GM11168 (cell line): ENCODE results near the gene HAUS7.

Experiments
- in situ Hi-C: fragments of 300-500 bp; cut with MboI; formaldehyde crosslinking; loops from one replicate; pipeline ENCODE4 v1.12.0; 2022; ENCODE audit warnings: low sequenced_read_pairs; ENCODE audit not compliant: unreplicated experiment

HAUS7 gene

GRCh38 chrX:153457827-153458466, 12.4 kb downstream of the HAUS7 start:
- in situ Hi-C loops, result no loop called here

DNA sequence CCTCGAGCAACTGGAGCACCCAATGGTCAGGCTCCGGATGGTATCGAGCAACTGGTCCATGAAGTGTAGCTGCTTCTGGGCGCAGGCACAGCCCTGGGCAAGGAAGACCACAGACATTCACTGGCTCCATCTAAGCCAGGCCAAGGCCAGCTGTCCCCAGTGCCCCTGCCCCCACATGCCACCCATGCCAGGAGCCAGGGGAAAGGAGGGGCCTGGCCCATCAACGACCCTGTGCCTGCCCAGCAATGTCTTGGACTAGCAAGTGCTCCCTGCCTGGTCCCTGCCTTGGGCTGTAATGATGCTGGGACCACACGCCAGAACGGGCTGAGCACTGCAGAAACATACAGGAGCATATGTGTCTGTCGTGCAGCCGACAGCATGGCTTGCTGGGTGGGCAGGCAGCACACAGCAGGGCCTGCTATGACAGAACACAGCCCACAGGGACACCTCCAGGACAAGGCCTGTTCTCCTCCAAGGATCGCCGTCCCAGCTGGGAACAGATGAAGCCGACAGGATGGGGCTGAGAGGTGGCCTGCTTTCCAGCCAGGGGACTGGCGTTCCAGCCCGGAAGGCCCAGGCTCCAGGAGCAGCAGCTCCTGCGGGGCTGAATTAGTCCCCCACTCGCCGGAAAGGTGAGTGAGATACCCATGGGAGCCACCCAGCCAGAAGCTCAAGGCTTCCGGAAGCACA, 13.1 kb downstream of the HAUS7 start:
- in situ Hi-C loops, result no loop called here

- in situ Hi-C loops, result no loop called here
These were observed 13.7 kb downstream of the HAUS7 start for GRCh38 chrX:153456704-153457103.

DNA sequence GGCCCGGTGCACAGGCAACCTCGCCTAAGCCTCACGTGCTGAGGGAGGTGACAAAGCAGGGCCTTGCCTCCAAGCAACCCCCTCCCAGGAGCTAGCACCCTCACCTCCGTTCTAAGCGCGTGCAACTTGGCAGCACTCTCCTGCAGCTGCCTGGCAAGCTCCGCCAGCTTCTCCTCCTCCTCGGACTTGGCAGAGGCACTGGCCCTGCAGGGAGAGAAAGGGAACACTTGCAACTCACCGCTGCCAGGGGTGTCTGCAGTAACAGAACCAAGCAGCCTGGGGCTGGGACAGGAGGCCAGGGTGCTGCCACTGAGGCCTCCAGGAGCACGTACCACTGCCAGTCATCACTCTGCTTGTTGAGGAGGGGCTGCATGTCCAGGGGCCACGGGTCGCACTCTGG, 14.2 kb downstream of the HAUS7 start:
- in situ Hi-C loops, result no loop called here

DNA sequence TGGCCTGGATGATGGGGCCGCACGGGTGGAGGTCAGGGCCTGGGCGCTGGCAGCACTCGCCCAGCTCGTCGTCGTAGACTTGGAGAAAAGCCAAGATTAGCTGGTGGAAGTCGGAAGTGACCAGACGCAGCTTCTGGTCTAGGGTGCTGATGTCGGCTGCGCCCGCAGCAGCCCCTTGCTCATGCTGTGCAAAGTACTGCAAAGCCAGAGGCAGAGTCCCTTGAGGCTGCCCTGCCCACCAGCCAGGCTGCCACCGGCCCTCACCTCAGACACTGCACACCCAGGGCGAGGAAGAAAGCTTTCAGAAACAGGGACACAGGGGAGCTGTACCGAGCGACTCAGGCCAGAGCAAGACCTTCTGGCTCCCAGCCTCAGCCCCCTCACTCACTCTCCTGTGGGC, 14.8 kb downstream of the HAUS7 start:
- in situ Hi-C loops, result no loop called here

DNA sequence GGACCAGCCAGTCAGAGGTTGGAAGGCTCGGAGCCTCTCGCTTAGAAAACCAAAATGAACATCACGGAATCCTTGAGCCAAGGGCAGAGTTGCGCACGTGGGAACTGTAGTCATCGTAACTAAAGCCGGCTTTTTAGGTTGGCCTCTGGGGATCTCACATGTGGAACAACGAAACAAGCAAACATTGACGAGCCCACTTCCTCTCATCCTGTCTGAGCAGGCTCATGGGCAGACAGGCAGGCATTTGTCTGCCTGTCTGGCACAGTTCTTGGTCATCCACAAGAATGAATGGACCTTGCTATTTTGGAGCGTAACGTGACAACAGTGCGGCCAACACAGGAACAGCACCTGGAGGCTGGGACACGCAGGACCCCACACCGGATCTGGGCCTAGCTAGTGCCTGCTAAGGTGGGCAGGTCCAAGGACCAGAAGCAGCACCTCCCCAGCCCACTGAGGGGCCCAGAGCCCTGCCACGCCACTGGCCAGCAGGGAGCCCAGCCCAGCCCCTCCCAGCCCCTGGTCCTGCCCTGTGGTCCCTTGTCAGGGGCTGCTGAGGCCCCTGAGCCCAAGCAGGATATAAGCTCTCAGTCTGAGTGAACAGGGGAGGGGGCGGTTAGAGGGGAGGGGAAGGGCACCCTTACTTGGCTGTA, 15.3 kb downstream of the HAUS7 start:
- in situ Hi-C loops, result no loop called here

- in situ Hi-C loops, result no loop called here
These were observed 19.5 kb downstream of the HAUS7 start for GRCh38 chrX:153450949-153451277.

DNA sequence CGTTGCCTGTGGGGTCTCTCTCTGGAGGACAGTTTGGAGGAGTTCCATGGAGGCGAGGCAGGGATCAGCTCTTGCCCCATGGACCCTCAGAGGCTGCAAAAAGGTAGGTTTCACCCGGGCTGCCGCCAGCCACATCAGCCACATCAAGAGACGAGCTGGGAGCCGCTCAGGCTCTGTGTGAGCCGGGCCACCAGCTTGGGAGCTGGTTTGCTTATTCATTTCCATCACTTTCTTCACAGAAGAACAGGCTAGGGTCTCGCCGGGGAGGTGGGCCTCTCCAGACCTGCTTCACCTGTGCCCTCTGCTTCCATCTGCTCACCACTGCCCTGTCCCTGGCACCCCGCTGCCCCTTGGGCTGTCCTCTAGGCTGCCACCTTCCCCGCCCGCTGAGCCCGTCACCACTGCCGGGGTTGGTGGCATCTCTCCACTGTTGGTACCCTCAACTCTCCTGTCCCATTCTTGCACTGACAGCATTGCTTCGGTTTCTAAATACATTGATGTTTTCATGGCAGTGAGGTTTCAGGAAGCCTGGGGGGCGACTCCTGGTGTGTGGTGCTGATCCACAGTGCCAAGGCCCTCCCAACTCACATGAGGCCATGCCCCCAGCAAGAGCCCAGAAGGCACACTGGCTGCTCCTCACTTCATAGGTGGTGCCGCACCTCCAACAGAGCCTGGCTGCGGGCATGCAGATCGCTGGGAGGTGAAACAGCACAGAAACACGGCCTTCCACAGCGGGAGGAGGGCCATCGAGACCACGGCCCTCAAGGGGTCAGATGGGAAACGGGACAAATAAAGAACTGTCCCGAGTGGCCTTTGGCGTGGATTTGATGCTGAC, 20.0 kb downstream of the HAUS7 start:
- in situ Hi-C loops, result no loop called here

DNA sequence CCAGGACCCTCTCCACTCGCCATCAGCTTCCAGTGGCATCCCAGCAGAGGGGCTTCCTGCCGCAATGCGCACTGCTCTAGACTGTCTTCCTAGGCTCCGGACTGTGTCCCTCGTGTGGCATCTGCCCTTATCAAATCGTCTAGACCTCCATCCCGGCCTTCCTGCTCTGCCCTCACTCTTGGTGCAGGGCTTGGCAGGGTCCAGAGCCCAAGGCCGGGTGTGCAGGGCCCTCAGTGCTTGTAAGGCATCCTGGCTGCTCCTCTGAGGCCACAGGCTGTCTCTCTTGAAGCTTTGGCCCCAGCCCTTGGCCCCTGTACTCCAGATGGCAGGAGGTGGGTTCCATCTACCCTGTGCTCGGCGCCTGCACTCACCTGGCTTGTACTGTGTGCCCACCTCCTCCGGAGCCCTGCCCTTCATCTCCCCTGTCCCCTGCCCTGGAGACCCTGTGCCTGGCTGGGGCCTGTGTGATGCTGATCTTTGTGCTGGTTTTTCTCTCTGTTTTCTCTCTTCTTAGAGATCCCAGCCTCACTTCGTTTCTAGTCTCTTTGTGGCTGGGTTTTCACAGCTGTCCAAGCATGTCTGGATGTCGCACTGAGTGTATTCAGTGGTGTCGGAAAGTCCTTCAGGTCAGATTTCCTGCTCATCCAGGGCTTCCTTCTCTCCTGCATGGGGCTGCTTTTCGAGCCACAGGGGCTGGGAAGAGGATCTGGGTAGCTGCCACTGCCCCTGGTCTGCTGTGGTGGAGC, 20.8 kb downstream of the HAUS7 start:
- in situ Hi-C loops, result no loop called here

GRCh38 chrX:153448556-153449367, 21.6 kb downstream of the HAUS7 start:
- in situ Hi-C loops, result no loop called here

- in situ Hi-C loops, result no loop called here
These were observed 22.8 kb downstream of the HAUS7 start for GRCh38 chrX:153447581-153447960.

DNA sequence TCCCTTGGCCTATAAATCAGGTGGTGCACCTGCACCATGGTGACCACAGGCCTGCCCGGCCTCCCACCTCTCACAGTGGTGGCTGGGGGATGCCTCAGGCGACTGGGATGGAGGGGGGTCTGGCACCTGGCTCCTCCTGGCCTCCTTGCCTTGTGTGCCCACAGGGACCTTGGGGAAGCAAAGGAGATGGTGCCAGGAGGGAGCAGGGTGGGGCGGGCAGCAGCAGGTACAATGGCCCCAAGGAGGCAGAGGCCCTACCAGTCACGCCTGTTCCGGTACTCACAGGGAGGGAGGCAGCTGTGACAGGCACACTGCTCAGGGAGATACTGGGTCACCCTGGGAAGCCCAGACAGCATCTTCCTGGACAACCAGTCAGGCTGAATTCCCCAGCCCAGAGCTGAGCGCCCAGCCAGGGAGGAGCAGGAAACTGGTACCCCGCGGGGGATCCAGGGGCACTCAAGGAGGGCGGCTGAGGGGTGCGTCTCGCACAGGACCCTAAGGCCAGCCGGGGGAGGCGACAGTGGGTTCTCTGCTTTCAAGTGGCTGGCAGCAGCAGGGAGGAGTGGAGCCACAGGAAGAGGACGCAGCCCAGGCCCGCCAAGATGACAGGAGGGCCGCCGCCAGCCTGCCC, 23.3 kb downstream of the HAUS7 start:
- in situ Hi-C loops, result no loop called here

DNA sequence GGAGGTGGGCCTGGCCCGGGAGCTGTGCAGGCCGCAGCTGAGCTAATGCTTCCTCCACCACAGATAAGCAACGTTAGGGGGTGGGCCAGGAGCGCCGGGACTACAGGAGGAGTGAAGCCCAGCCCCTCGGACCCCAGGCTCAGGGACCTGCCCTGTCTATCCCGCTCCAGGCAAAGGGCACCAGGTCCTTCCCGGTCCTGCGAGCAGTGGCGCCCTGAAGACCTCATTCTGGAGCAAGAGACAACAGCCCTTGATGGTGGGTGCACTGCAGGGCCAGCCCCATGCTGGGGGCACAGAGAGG, 23.8 kb downstream of the HAUS7 start:
- in situ Hi-C loops, result no loop called here

DNA sequence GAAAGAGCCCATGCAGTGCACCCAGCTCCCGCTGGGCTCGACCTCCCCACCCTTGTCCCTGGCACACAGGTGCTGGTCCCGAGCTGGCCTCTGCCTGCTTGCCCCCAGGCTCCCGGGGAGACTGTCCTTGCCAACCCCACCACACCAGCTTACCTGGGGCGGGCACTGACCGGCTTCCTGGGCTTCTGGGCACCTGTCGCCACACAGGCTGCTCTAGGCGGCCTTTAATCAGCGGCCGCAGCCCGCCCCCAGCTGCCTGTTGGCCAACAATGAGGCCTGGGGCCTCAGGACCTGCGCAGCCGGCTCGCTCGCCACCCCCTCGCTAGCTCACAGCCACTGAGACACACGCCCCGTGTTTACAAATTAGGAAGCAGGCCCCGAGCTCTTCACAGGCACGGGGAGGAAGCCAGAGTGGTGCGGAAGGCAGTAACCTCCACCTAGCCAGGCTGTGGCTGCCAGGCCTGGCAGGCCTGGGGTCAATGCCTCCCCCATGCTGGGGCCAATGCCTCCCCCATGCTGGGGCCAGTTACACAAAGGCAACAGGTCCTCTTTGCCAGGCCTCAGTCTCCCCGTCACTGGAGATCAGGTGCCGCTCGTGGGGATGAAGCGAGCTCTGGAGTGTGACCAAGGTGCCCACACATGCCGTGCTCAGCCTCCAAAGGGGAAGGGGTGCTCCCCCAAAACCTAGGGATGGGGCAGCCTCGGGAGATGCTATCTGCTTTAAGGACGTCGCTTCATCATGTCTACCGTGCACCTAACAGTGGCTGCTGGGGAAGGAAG, 24.3 kb downstream of the HAUS7 start, which contains the start of gene TREX2:
TREX2 (minus strand) TSS at position 201 of the 780 bp plus-strand sequence. CDS start 626 bp downstream, outside the sequence.
- in situ Hi-C loops, result no loop called here

DNA sequence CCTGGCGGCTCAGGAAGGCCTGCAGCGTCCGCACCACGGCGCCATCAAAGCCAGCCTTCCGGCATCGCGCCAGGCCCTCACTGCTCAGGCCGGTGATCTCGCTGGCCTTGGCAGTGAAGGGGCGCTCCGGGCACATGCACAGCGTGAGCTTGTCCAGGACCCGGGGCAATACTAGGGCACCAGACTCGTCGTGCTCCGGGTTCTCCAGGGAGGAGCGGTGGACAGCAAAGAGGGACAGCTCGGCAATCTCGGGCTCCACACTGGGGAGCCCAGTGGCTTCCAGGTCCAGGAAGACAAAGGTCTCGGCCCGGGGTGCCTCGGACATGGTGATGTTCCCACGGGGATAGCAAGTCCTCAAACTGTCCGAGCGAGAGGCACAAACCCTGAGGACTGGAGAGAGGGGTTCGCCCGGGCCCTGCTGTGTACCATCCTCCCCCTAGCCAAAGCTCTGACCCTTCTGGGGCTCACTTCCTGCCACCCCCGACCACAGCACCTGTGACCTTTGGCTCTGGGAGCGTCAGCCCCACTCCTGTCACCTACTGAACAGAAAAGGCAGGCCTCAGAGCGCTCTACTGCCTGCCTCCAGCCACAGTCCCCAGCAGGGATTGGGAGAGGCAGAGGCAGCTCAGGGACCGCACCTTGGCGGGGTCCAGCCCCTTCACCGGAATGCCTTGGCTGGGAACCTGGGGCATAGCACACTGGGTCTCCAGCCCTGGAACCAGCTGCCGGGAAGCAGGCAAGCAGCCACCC, 25.1 kb downstream of the HAUS7 start:
- in situ Hi-C loops, result no loop called here

DNA sequence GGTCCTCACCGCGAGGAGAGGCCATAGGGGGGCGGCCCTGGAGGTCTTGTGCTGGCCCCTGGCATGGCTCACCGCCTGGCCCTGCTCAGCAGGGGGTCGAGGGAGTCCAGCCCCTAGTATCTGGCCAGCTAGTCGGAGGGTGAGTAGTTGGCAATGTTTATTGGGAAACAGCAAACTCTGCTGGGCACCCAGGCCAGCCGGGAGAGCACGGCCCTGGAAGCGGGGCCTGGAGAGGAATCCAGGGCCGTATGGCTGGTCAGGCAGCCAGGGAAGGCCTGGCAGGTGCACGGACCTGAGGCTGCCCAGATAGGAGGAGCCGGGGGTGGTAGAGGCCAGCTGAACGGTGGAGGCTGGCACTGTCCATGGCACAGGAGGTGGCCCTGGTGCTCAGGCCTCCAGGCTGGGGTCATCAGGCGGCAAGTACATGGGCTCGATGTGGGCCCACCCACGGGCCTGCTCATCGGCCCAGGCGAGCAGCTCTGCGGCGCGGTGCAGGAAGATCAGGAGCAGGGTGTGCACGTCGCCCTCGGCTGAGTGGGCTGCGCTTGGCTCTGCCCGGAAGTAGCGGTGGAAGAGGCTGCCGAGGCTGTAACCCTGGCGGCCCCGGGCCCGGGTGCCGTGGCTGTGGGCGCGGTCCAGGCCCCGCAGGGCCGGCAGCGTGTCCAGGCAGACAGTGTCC, 25.9 kb downstream of the HAUS7 start:
- in situ Hi-C loops, result no loop called here
